Cardiac muscle cell (in vitro differentiated cells and primary cell): ENCODE results near the gene INPP5A. TPM values are rescaled to one million over a fixed set of nuclear protein-coding genes. Genes with fewer than 3 reads are reported as not detected.

Experiments used
- DNase-seq, 2 donors: peaks; one replicate each; pipeline versions ENCODE4 v3.0.0 to v3.0.0-alpha.2; 2010 to 2017; ENCODE audit warnings: low read depth in 1 of 2, low spot score in 1 of 2
- H3K27ac ChIP-seq: fragments of 200-600 bp; sonication (generic); 2 replicates; pipeline ENCODE4 v1.5.1; 2016
- H3K27me3 ChIP-seq: fragments of 200-600 bp; sonication (generic); 2 replicates; pipeline ENCODE4 v1.6.0; 2016; ENCODE audit warnings: control low read depth
- H3K36me3 ChIP-seq: fragments of 200-600 bp; sonication (generic); 2 replicates; pipeline ENCODE4 v1.5.1; 2016; ENCODE audit warnings: control low read depth
- H3K4me1 ChIP-seq: fragments of 200-600 bp; sonication (generic); 2 replicates; pipeline ENCODE4 v1.8.1; 2017; ENCODE audit warnings: low read depth, mild to moderate bottlenecking, mixed run types
- H3K4me3 ChIP-seq: fragments of 200-600 bp; sonication (generic); 2 replicates; pipeline ENCODE4 v1.5.1; 2016; ENCODE audit warnings: mild to moderate bottlenecking
- H3K9me3 ChIP-seq: fragments of 200-600 bp; sonication (generic); 2 replicates; pipeline ENCODE4 v1.5.1; 2017; ENCODE audit warnings: low read depth, mild to moderate bottlenecking, control low read depth
- CTCF ChIP-seq: IDR thresholded peaks from 2 replicates; pipeline ENCODE4 v1.5.1; 2012; ENCODE audit warnings: low read depth, mild to moderate bottlenecking, low read length
- polyA plus RNA-seq: library from polyadenylated mRNA; unstranded; fragments of >200 nt; fragmentation: Nextera tagmentation; extraction: Ambion mirVana; gene quantifications from 2 replicates; pipeline ENCODE4 v1.2.1, GENCODE V29; 2016
- total RNA-seq: library from RNA; depleted of rRNA; stranded (reverse); fragments of >200 nt; gene quantifications from 2 replicates; pipeline ENCODE4 v1.2.3, GENCODE V29; 2016

INPP5A gene
- total and polyA plus RNA-seq, 2 experiments from 2014 or later, result 87.0 to 90.4 TPM

DNA sequence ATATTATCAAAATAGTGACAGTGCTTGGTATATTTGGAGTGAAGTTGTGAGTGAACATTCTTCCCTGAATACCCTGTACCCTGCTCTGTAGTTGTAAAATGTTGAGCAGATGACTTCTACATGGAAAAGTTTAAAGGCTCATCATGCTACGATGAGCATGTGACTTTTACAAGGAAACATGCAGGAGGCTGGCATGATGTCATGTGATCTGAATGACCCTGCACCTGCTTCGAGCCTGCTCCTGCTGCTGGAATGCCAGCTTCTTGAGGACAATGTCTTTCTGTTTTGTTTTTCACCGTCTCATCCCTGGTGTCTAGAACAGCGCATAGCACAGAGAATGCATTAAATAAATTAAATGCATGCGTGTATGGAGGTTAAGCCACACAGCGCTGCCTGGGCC is 5.4 kb upstream of the INPP5A start:
- peaks cover 16% of the 10 kb centered on the region for H3K4me1 ChIP-seq
- no peaks in the 10 kb centered on the region for H3K36me3 ChIP-seq
- H3K27me3 ChIP-seq, result no peaks in the 10 kb centered on the region
- H3K9me3 ChIP-seq, result no peaks in the 10 kb centered on the region
- no peak overlapping the region for H3K27ac ChIP-seq
- no peak overlapping the region for H3K4me3 ChIP-seq
- no peak for DNase-seq
- no peak for TF ChIP-seq CTCF

GRCh38 chr10:132532749-132533560 is 4.6 kb upstream of the INPP5A start:
- no peak overlapping the region for H3K27ac ChIP-seq
- peaks cover 13% of the 10 kb centered on the region for H3K4me1 ChIP-seq
- H3K36me3 ChIP-seq, result no peaks in the 10 kb centered on the region
- DNase-seq, result no peak
- no peak overlapping the region for H3K4me3 ChIP-seq
- TF ChIP-seq CTCF, result no peak
- H3K27me3 ChIP-seq, result no peaks in the 10 kb centered on the region
- no peaks in the 10 kb centered on the region for H3K9me3 ChIP-seq

GRCh38 chr10:132533571-132534260 is 3.9 kb upstream of the INPP5A start:
- Histone ChIP-seq H3K27me3 (no peaks in the 10 kb centered on the region), H3K9me3 (no peaks in the 10 kb centered on the region), H3K36me3 (no peaks in the 10 kb centered on the region), H3K4me1 (peaks cover 15% of the 10 kb centered on the region), H3K4me3 (no peak overlapping the region), H3K27ac (no peak overlapping the region)
- DNase-seq, result no peak
- TF ChIP-seq CTCF, result no peak

- no peak for TF ChIP-seq CTCF
- no peaks in the 10 kb centered on the region for H3K9me3 ChIP-seq
- no peaks in the 10 kb centered on the region for H3K36me3 ChIP-seq
- peaks cover 23% of the 10 kb centered on the region for H3K4me1 ChIP-seq
- H3K27me3 ChIP-seq, result no peaks in the 10 kb centered on the region
- no peak overlapping the region for H3K27ac ChIP-seq
- no peak for DNase-seq
- H3K4me3 ChIP-seq, result no peak overlapping the region
Measured at GRCh38 chr10:132534391-132535064, 3.1 kb upstream of the INPP5A start.

DNA sequence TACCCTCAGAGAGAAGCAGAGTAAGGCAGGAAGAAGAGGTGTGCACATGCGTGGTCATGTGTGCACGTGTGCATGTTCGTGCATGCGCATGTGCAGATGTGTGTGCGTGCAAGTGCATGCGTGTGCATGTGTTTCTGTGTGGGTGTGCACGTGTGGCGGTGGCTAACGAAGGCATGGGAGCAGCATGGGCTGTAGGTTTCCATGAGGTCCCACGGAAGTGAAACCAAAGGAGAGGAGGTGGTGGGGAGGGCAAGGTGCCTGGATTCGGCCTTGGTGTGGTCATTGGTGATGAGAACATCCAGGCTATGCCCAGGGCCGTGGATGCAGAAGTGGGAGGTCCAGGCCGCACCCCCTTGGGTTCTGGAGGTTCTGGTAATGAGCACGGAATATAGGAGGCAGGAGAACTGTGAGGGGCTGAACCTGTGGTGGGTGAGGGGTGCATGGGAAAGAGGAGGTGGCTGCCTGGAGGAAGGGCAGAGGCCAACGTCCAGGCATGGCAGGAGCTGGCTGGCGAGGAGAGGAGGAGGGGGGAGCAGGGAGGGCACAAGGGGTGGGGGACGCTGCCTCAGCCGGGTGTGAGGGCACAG is 2.4 kb upstream of the INPP5A start:
- Histone ChIP-seq H3K27me3 (no peaks in the 10 kb centered on the region), H3K27ac (no peak overlapping the region), H3K4me1 (peaks cover 29% of the 10 kb centered on the region), H3K9me3 (no peaks in the 10 kb centered on the region), H3K36me3 (no peaks in the 10 kb centered on the region), H3K4me3 (no peak overlapping the region)
- DNase-seq, result no peak
- no peak for TF ChIP-seq CTCF
